Measurements from ENCODE around the gene OTOG. TPM values are rescaled to one million over a fixed set of nuclear protein-coding genes. Genes with fewer than 3 reads are reported as not detected.

The OTOG gene
- total RNA-seq, 1 experiment from 2014 or later: not detected

DNA sequence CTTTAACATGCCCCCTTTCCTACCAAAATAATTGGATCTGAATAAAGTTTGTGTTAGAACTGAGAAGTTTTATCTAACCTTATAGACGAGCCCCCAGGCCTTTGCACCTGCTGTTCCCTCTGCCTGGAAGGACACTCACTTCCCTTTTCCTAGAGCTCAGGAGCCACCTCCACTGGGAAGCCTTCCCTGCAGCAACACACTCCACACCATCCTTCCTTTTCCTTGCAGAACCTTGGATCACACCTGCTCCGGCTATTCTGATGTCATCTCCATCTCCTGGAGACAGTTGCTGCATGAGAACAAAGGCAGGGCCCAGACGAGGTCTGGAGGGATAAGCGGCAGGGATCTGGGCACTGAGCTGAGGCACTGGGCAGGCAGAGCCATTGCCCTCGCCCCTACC lies 149.7 kb downstream of the OTOG start:
- peaks cover 50% of the 10 kb centered on the region for H3K27me3 Mint-ChIP-seq (ENCODE audit: insufficient read depth, unreplicated experiment)
- H3K27ac Mint-ChIP-seq (ENCODE audit: low read depth, unreplicated experiment): no peak overlapping the region
- H3K9me3 Mint-ChIP-seq (ENCODE audit: unreplicated experiment): no peaks in the 10 kb centered on the region
- POLR2A ChIA-PET: no interaction called here
- no peak overlapping the region for H3K4me3 Mint-ChIP-seq (ENCODE audit: unreplicated experiment)
- intact Hi-C loops (cut with micrococcal nuclease): no loop called here
- no peak for DNase-seq (ENCODE audit: unreplicated experiment)
- no peaks in the 10 kb centered on the region for H3K36me3 Mint-ChIP-seq (ENCODE audit: insufficient read depth, unreplicated experiment)
- BruUV-seq (replicated peaks): no TSS peak
- no peaks in the 10 kb centered on the region for H3K4me1 Mint-ChIP-seq (ENCODE audit: insufficient read depth, unreplicated experiment)
- TF ChIP-seq, protein P1, sequence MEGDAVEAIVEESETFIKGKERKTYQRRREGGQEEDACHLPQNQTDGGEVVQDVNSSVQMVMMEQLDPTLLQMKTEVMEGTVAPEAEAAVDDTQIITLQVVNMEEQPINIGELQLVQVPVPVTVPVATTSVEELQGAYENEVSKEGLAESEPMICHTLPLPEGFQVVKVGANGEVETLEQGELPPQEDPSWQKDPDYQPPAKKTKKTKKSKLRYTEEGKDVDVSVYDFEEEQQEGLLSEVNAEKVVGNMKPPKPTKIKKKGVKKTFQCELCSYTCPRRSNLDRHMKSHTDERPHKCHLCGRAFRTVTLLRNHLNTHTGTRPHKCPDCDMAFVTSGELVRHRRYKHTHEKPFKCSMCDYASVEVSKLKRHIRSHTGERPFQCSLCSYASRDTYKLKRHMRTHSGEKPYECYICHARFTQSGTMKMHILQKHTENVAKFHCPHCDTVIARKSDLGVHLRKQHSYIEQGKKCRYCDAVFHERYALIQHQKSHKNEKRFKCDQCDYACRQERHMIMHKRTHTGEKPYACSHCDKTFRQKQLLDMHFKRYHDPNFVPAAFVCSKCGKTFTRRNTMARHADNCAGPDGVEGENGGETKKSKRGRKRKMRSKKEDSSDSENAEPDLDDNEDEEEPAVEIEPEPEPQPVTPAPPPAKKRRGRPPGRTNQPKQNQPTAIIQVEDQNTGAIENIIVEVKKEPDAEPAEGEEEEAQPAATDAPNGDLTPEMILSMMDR (IDR thresholded peaks at IDR 0.05; ENCODE audit: unreplicated experiment): no peak
- CTCF ChIA-PET: interaction anchor here (1.5 kb wide), 1 partner anchor 34 kb away, joined by 6 read pairs; no protein-coding TSS in a partner anchor

Other genes with a start within 250 kb of the OTOG start
- gene NCR3LG1, start 195.5 kb upstream of the OTOG start, total RNA-seq (2022): 13.6 and 14.2 TPM in 2 replicates
- gene KCNJ11, start 158.6 kb upstream of the OTOG start, total RNA-seq (2022): 0.54 TPM in 1 of 2 replicates, not detected in the other
- not detected in 2 replicates for gene ABCC8, start 70.4 kb upstream of the OTOG start, total RNA-seq (2022)
- not detected in 2 replicates for gene USH1C, start 2.8 kb upstream of the OTOG start, total RNA-seq (2022)
- not detected in 2 replicates for gene MYOD1, start 172.3 kb downstream of the OTOG start, total RNA-seq (2022)
- not detected in 2 replicates for gene KCNC1, start 187.5 kb downstream of the OTOG start, total RNA-seq (2022)

Measured in MCF 10A (cell line).